Neural cell (in vitro differentiated cells): Measurements from ENCODE around the gene FILIP1L. TPM values are rescaled to one million over a fixed set of nuclear protein-coding genes. Genes with fewer than 3 reads are reported as not detected.

Experiments used
- H2AFZ ChIP-seq: fragments of 200-600, 300-800 bp; sonication (generic), shearing (Covaris generic); 2 replicates; pipeline ENCODE4 v1.6.0; 2014; ENCODE audit warnings: low read depth, mild to moderate bottlenecking, antibody characterized with exemption, low read length, moderate library complexity
- H3F3A ChIP-seq: fragments of 200-600 bp; shearing (Covaris generic); 2 replicates; pipeline ENCODE4 v1.6.1; 2016; ENCODE audit warnings: mild to moderate bottlenecking, moderate library complexity, mixed read lengths, antibody characterized with exemption, low read length; ENCODE audit not compliant: insufficient read depth, poor library complexity, severe bottlenecking
- H3K27ac ChIP-seq: fragments of 200-600, 300-800 bp; sonication (generic), shearing (Covaris generic); 2 replicates; pipeline ENCODE4 v1.5.1; 2014; ENCODE audit warnings: mild to moderate bottlenecking, low read length, moderate library complexity
- H3K27me3 ChIP-seq: fragments of 300-800, 200-600 bp; sonication (generic), shearing (Covaris generic); 2 replicates; pipeline ENCODE4 v1.6.0; 2014; ENCODE audit warnings: mild to moderate bottlenecking, low read depth, low read length, moderate library complexity; ENCODE audit not compliant: insufficient read depth
- H3K36me3 ChIP-seq: fragments of 300-800, 200-600 bp; sonication (generic), shearing (Covaris generic); 2 replicates; pipeline ENCODE4 v1.5.1; 2014; ENCODE audit warnings: mild to moderate bottlenecking, antibody characterized with exemption, low read length, moderate library complexity; ENCODE audit not compliant: insufficient read depth
- H3K4me2 ChIP-seq: fragments of 300-800, 200-600 bp; sonication (generic), shearing (Covaris generic); 2 replicates; pipeline ENCODE4 v1.6.0; 2014; ENCODE audit warnings: mild to moderate bottlenecking, low read length
- H3K4me3 ChIP-seq: fragments of 300-800, 200-600 bp; sonication (generic), shearing (Covaris generic); 2 replicates; pipeline ENCODE4 v1.5.1; 2014; ENCODE audit warnings: mild to moderate bottlenecking, low read length, moderate library complexity
- H3K79me2 ChIP-seq: fragments of 200-600 bp; shearing (Covaris generic); replicated peaks from 2 replicates; pipeline ENCODE4 v1.6.0; 2014; ENCODE audit warnings: mild to moderate bottlenecking, low read length, moderate library complexity; ENCODE audit not compliant: insufficient read depth
- H3K9ac ChIP-seq: fragments of 300-800, 200-600 bp; sonication (generic), shearing (Covaris generic); 2 replicates; pipeline ENCODE4 v1.6.1; 2016; ENCODE audit warnings: mild to moderate bottlenecking, low read length, mixed read lengths
- H3K9me2 ChIP-seq: fragments of 200-600 bp; shearing (Covaris generic); 2 replicates; pipeline ENCODE4 v1.6.1; 2016; ENCODE audit warnings: mild to moderate bottlenecking, low read length, mixed read lengths; ENCODE audit not compliant: insufficient read depth
- H3K9me3 ChIP-seq: fragments of 200-600, 300-800 bp; sonication (generic), shearing (Covaris generic); 2 replicates; pipeline ENCODE4 v1.6.1; 2016; ENCODE audit warnings: mild to moderate bottlenecking, mixed run types, low read length, moderate library complexity, mixed read lengths
- H4K20me1 ChIP-seq: fragments of 200-600 bp; shearing (Covaris generic); 2 replicates; pipeline ENCODE4 v1.6.1; 2016; ENCODE audit warnings: mild to moderate bottlenecking, mixed run types; ENCODE audit not compliant: insufficient read depth
- EP300 ChIP-seq: fragments of 450-650 bp; conservative IDR thresholded peaks from 2 replicates; pipeline ENCODE4 v1.6.1; 2014; ENCODE audit warnings: antibody characterized with exemption, mild to moderate bottlenecking, moderate library complexity; ENCODE audit not compliant: poor library complexity, severe bottlenecking
- EZH2 ChIP-seq: fragments of 200-600, 300-800 bp; shearing (Covaris generic), sonication (generic); IDR thresholded peaks from 2 replicates; pipeline ENCODE4 v1.6.1; 2014; ENCODE audit warnings: antibody characterized with exemption, low read length, borderline replicate concordance, mild to moderate bottlenecking; ENCODE audit not compliant: insufficient read depth, poor library complexity, severe bottlenecking
- MXI1 ChIP-seq: fragments of 450-650 bp; conservative IDR thresholded peaks from 2 replicates; pipeline ENCODE4 v1.6.1; 2014; ENCODE audit warnings: antibody characterized with exemption, mild to moderate bottlenecking; ENCODE audit not compliant: poor library complexity, severe bottlenecking
- POLR2AphosphoS5 ChIP-seq: IDR thresholded peaks from 2 replicates; pipeline ENCODE4 v1.6.1; 2012
- RAD21 ChIP-seq: fragments of 450-650 bp; conservative IDR thresholded peaks from 2 replicates; pipeline ENCODE4 v1.6.1; 2014; ENCODE audit warnings: antibody characterized with exemption, mild to moderate bottlenecking, moderate library complexity
- SMC3 ChIP-seq: fragments of 450-650 bp; conservative IDR thresholded peaks from 2 replicates; pipeline ENCODE4 v1.6.1; 2014; ENCODE audit warnings: antibody characterized with exemption, mild to moderate bottlenecking, moderate library complexity; ENCODE audit not compliant: poor library complexity
- TAF1 ChIP-seq: IDR thresholded peaks from 2 replicates; pipeline ENCODE4 v1.6.1; 2012; ENCODE audit warnings: low read depth
- polyA plus RNA-seq: library from polyadenylated mRNA; depleted of rRNA; stranded (reverse); fragments of >200 nt; gene quantifications from 2 replicates; pipeline ENCODE4 v1.2.3, GENCODE V29; 2014
- TF ChIP-seq, protein P1 (sequence below): IDR thresholded peaks from 2 replicates; pipeline ENCODE4 v1.6.1; 2012; ENCODE audit warnings: borderline replicate concordance
- TF ChIP-seq, protein P2 (sequence below): fragments of 450-650 bp; IDR thresholded peaks from 2 replicates; pipeline ENCODE4 v1.5.1; 2014; ENCODE audit warnings: antibody characterized with exemption, mild to moderate bottlenecking, moderate library complexity; ENCODE audit not compliant: poor library complexity, severe bottlenecking

The FILIP1L gene
- polyA plus RNA-seq, 1 donor from 2014 or later = 0.27 TPM

DNA sequence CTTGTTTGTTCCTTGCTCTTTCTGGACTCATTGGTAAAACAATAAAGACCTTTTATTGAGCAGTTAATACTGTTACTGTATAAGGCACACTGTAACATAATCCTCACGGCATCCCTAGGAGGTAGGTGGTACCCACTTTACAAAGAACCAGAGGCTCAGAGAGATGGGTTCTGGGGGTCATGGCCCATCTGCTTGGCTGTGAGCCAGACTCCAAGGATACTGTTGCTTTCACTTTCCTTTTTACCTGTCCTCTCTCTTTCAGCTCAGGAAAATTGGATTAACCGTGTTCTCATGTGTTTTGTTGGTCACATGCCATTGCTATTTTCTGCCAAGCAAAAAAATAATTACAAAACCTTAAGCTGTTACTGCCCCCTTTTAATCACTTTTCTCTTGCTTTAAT is 34.8 kb upstream of the FILIP1L start:
- H3K4me3 ChIP-seq = no peak overlapping the region
- no peaks in the 10 kb centered on the region for H3K79me2 ChIP-seq
- H3K27me3 ChIP-seq = no peaks in the 10 kb centered on the region
- H3K4me2 ChIP-seq = no peak overlapping the region
- no peak overlapping the region for H3K27ac ChIP-seq
- no peaks in the 10 kb centered on the region for H3K36me3 ChIP-seq
- H3K9me3 ChIP-seq = no peaks in the 10 kb centered on the region
- no peak overlapping the region for H3K9ac ChIP-seq
- no peaks in the 10 kb centered on the region for H4K20me1 ChIP-seq
- no peak for TF ChIP-seq EZH2
- no peak for TF ChIP-seq TAF1
- no peak for TF ChIP-seq RAD21
- no peak for TF ChIP-seq EP300
- TF ChIP-seq, protein P1, sequence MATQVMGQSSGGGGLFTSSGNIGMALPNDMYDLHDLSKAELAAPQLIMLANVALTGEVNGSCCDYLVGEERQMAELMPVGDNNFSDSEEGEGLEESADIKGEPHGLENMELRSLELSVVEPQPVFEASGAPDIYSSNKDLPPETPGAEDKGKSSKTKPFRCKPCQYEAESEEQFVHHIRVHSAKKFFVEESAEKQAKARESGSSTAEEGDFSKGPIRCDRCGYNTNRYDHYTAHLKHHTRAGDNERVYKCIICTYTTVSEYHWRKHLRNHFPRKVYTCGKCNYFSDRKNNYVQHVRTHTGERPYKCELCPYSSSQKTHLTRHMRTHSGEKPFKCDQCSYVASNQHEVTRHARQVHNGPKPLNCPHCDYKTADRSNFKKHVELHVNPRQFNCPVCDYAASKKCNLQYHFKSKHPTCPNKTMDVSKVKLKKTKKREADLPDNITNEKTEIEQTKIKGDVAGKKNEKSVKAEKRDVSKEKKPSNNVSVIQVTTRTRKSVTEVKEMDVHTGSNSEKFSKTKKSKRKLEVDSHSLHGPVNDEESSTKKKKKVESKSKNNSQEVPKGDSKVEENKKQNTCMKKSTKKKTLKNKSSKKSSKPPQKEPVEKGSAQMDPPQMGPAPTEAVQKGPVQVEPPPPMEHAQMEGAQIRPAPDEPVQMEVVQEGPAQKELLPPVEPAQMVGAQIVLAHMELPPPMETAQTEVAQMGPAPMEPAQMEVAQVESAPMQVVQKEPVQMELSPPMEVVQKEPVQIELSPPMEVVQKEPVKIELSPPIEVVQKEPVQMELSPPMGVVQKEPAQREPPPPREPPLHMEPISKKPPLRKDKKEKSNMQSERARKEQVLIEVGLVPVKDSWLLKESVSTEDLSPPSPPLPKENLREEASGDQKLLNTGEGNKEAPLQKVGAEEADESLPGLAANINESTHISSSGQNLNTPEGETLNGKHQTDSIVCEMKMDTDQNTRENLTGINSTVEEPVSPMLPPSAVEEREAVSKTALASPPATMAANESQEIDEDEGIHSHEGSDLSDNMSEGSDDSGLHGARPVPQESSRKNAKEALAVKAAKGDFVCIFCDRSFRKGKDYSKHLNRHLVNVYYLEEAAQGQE = no peak
- TF ChIP-seq, protein P2, sequence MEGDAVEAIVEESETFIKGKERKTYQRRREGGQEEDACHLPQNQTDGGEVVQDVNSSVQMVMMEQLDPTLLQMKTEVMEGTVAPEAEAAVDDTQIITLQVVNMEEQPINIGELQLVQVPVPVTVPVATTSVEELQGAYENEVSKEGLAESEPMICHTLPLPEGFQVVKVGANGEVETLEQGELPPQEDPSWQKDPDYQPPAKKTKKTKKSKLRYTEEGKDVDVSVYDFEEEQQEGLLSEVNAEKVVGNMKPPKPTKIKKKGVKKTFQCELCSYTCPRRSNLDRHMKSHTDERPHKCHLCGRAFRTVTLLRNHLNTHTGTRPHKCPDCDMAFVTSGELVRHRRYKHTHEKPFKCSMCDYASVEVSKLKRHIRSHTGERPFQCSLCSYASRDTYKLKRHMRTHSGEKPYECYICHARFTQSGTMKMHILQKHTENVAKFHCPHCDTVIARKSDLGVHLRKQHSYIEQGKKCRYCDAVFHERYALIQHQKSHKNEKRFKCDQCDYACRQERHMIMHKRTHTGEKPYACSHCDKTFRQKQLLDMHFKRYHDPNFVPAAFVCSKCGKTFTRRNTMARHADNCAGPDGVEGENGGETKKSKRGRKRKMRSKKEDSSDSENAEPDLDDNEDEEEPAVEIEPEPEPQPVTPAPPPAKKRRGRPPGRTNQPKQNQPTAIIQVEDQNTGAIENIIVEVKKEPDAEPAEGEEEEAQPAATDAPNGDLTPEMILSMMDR = no peak
- TF ChIP-seq SMC3 = no peak
- no peak for TF ChIP-seq MXI1
- no peak for TF ChIP-seq POLR2AphosphoS5
- no peaks in the 10 kb centered on the region for H3K9me2 ChIP-seq
- H3F3A ChIP-seq = no peaks in the 10 kb centered on the region
- no peak overlapping the region for H2AFZ ChIP-seq

DNA sequence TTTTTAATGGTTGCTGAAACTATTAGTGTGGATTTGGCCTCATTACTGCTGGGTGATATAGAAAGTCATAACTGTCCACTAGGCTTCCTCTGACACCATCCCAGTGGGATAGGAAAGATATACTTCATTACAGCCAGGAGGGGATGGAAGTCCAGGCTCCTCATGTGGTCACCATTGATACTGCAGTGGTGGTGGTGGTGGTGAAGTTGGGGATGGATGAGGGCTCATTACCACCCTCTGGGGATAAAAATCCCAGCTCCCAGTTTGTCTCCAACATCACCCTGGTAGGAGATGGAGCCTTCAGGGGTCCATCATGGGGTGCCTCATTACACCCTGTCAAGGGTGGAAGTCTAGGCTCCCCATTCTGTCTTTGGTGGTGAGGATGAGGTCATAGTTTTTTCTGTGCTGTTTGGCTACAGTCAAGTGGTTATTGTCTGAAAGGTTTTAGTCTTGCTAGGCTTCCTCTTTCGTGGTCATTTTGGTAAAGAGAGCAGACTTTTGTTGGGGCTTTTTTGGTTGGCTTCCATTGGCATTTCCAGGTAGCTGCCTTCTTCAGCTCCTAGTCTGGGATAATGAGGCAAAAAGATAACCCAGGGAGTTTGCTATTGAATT is 30.1 kb upstream of the FILIP1L start:
- H3K4me3 ChIP-seq = no peak overlapping the region
- no peak overlapping the region for H3K9ac ChIP-seq
- peaks cover 6% of the 10 kb centered on the region for H3K9me3 ChIP-seq
- no peak for TF ChIP-seq EP300
- TF ChIP-seq, protein P1 = no peak
- no peak for TF ChIP-seq MXI1
- TF ChIP-seq RAD21 = no peak
- TF ChIP-seq EZH2 = no peak
- no peak for TF ChIP-seq POLR2AphosphoS5
- TF ChIP-seq TAF1 = no peak
- TF ChIP-seq, protein P2 = no peak
- no peak for TF ChIP-seq SMC3
- H3K27me3 ChIP-seq = no peaks in the 10 kb centered on the region
- no peak overlapping the region for H3K4me2 ChIP-seq
- no peaks in the 10 kb centered on the region for H3K36me3 ChIP-seq
- H3K27ac ChIP-seq = no peak overlapping the region
- no peaks in the 10 kb centered on the region for H3K9me2 ChIP-seq
- no peak overlapping the region for H2AFZ ChIP-seq
- no peaks in the 10 kb centered on the region for H3F3A ChIP-seq
- no peaks in the 10 kb centered on the region for H3K79me2 ChIP-seq
- H4K20me1 ChIP-seq = no peaks in the 10 kb centered on the region
